Transverse colon (tissue), 4 donors: Measurements from ENCODE around the gene MAP2K4. TPM values are rescaled to one million over a fixed set of nuclear protein-coding genes. Genes with fewer than 3 reads are reported as not detected.

Experiments used
- DNase-seq: peaks from one replicate; pipeline ENCODE4 v3.0.0-alpha.2; 2019
- H3K27ac ChIP-seq, 4 donors: fragments of 200-600 bp; sonication (generic); 2 replicates each; pipeline ENCODE4 v1.5.1; 2016 to 2018; ENCODE audit warnings: inconsistent platforms in 4 of 4
- H3K27me3 ChIP-seq: fragments of 200-600 bp; sonication (generic); 2 replicates; pipeline ENCODE4 v1.5.1; 2017; ENCODE audit warnings: inconsistent platforms
- H3K36me3 ChIP-seq, 4 donors: fragments of 200-600 bp; sonication (generic); 2 replicates each; pipeline ENCODE4 v1.5.1; 2017 to 2019; ENCODE audit warnings: inconsistent platforms in 4 of 4
- H3K4me1 ChIP-seq, 4 donors: fragments of 200-600 bp; sonication (generic); 2 replicates each; pipeline ENCODE4 v1.5.1; 2017 to 2020; ENCODE audit warnings: inconsistent platforms in 4 of 4
- H3K4me3 ChIP-seq, 4 donors: fragments of 200-600 bp; sonication (generic); 1 replicate in 1 of 4; 2 replicates in 3 of 4; pipeline versions ENCODE4 v1.5.1 to v1.6.1; 2017 to 2019; ENCODE audit warnings: inconsistent platforms in 4 of 4
- H3K9me3 ChIP-seq, 2 donors: fragments of 200-600 bp; sonication (generic); 2 replicates each; pipeline ENCODE4 v1.5.1; 2017 to 2019; ENCODE audit warnings: inconsistent platforms in 2 of 2
- EP300 ChIP-seq: sonication (generic); formaldehyde crosslinking; IDR thresholded peaks from one replicate; pipeline ENCODE4 v1.6.1; 2017; ENCODE audit warnings: antibody characterized with exemption, low read depth
- POLR2A ChIP-seq: fragments of 450-650 bp; IDR thresholded peaks from one replicate; pipeline ENCODE4 v1.6.1; 2016; ENCODE audit warnings: antibody characterized with exemption, mild to moderate bottlenecking, moderate library complexity
- POLR2AphosphoS5 ChIP-seq, 3 donors: sonication (generic); formaldehyde crosslinking; IDR thresholded peaks; one replicate each; pipeline ENCODE4 v1.6.1; 2016; ENCODE audit warnings: antibody characterized with exemption in 3 of 3
- WGBS, 2 donors: methylation state at CpG; one replicate each; pipeline ENCODE4 v1.1.5; 2018; ENCODE audit warnings: low coverage in 1 of 2; 5-methylcytosine and 5-hydroxymethylcytosine counted together
- in situ Hi-C, 4 donors: fragments of 200-750 bp; cut with MboI; loops; one replicate each; pipeline versions ENCODE4 v1.15.0 to v1.15.1; 2017; ENCODE audit warnings: low sequenced_read_pairs in 3 of 4, low pct_ligation_motif_present in 1 of 4, low pct_unique_long_range_greater_than_20kb in 1 of 4
- intact Hi-C: fragments of 100-400 bp; cut with DNase I; formaldehyde crosslinking; loops from one replicate; pipeline ENCODE4 v1.15.1; 2023; ENCODE audit warnings: low total_unique reads
- total RNA-seq, 4 donors: library from RNA; depleted of rRNA; stranded (reverse); fragments of >200 nt; gene quantifications; one replicate each; pipeline ENCODE4 v1.1.0, GENCODE V29; 2016
- TF ChIP-seq, protein P1 (sequence below), 5 experiments: fragments of 200-600 bp in 3 of 5; fragments of 450-650 bp in 2 of 5; sonication (generic) in 3 of 5; IDR thresholded peaks; 1 replicate in 2 of 5; 2 replicates in 3 of 5; pipeline ENCODE4 v1.5.1; 2016 to 2017; ENCODE audit warnings: antibody characterized with exemption in 5 of 5, inconsistent platforms in 3 of 5, mild to moderate bottlenecking in 2 of 5, moderate library complexity in 1 of 5

Gene MAP2K4
- total RNA-seq, 4 donors from 2014 or later, result 6.2 to 24.0 (median 17.8) TPM

DNA sequence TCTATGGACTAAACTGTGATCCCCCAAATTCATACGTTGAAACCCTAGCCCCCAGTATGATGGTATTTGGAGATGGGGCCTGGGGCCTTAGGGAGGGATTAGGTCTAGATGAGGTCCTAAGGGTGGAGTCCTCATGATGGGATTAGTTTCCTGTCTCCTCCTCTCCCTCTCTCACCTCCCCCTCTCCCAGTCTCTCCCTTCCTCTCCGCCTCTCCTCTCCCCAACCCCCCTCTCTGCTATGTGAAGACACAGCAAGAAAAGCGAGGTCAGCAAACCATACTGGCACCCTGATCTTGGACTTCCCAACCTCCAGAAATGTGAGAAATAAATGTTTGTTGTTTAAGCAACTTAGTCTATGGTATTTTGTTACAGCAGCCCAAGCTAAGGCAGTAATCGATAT lies 38.8 kb upstream of the MAP2K4 start:
- H3K36me3 ChIP-seq, result peaks cover 0 to 22% (median 6%) of the 10 kb centered on the region in 4 donors
- H3K4me1 ChIP-seq, result no peaks in the 10 kb centered on the region
- 86 to 95% methylated on average over 2 to 4 of the region's 4 CpGs for WGBS, 2 donors
- TF ChIP-seq, protein P1, sequence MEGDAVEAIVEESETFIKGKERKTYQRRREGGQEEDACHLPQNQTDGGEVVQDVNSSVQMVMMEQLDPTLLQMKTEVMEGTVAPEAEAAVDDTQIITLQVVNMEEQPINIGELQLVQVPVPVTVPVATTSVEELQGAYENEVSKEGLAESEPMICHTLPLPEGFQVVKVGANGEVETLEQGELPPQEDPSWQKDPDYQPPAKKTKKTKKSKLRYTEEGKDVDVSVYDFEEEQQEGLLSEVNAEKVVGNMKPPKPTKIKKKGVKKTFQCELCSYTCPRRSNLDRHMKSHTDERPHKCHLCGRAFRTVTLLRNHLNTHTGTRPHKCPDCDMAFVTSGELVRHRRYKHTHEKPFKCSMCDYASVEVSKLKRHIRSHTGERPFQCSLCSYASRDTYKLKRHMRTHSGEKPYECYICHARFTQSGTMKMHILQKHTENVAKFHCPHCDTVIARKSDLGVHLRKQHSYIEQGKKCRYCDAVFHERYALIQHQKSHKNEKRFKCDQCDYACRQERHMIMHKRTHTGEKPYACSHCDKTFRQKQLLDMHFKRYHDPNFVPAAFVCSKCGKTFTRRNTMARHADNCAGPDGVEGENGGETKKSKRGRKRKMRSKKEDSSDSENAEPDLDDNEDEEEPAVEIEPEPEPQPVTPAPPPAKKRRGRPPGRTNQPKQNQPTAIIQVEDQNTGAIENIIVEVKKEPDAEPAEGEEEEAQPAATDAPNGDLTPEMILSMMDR (IDR thresholded peaks at IDR 0.05), result no peak
- TF ChIP-seq POLR2AphosphoS5 (IDR thresholded peaks at IDR 0.05) (no peak), EP300 (no peak), POLR2A (no peak)
- no peak for DNase-seq
- intact Hi-C loops (no loop called here), in situ Hi-C loops (loop anchor here in 1 of 4 donors (25.0 kb wide), 1 partner anchor 95 kb away; no protein-coding TSS in a partner anchor)
- H3K9me3 ChIP-seq, result no peaks in the 10 kb centered on the region
- no peaks in the 10 kb centered on the region for H3K27me3 ChIP-seq
- H3K4me3 ChIP-seq, result no peak overlapping the region
- H3K27ac ChIP-seq, result no peak overlapping the region

DNA sequence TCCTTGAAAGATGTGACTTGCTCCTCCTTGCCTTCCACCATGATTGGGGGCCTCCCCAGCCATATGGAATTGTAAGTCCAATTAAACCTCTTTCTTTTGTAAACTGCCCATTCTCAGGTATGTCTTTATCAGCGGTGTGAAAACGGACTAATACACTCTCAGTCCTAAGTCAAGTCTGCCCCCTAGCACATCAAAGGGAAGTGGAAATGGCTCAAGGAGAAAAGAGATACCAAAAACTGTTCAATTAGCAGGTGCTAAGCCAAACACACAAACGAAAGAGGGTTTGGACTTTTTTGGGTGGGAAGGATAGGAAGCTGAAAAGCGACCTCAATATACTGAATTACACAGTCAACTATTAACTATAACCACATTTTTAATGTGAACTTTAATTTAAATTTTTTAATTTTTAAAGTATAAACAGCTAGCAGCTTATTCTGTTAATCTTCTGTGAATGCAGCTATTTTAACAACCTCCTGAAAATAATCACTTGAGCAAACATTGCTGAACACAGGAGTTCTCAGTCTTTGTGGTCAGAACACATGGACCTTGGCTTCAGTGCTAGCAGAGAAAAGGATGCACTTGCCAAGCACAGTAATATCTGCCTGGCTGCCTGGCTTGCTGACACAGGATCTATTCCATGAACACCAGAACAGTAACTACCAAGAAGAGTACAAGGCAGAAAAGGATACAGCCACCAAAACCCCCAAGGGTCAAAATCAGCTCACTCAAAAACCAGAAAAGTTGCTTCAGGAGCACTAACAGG lies 34.3 kb upstream of the MAP2K4 start:
- Histone ChIP-seq H3K4me1 (peaks cover 0 to 12% (median 0%) of the 10 kb centered on the region in 4 donors), H3K9me3 (no peaks in the 10 kb centered on the region), H3K4me3 (no peak overlapping the region), H3K27me3 (no peaks in the 10 kb centered on the region), H3K27ac (no peak overlapping the region), H3K36me3 (peaks cover 0 to 15% (median 2%) of the 10 kb centered on the region in 4 donors)
- no peak for DNase-seq
- intact Hi-C loops, result no loop called here
- WGBS, 2 donors, result 77 to 95% methylated on average over 3 to 4 of the region's 4 CpGs
- no peak for TF ChIP-seq POLR2AphosphoS5 (IDR thresholded peaks at IDR 0.05)
- TF ChIP-seq, protein P1 (IDR thresholded peaks at IDR 0.05), result no peak
- no peak for TF ChIP-seq POLR2A
- TF ChIP-seq EP300, result no peak
- in situ Hi-C loops, result loop anchor here in 1 of 4 donors (25.0 kb wide), 1 partner anchor 99 kb away; no protein-coding TSS in a partner anchor

DNA sequence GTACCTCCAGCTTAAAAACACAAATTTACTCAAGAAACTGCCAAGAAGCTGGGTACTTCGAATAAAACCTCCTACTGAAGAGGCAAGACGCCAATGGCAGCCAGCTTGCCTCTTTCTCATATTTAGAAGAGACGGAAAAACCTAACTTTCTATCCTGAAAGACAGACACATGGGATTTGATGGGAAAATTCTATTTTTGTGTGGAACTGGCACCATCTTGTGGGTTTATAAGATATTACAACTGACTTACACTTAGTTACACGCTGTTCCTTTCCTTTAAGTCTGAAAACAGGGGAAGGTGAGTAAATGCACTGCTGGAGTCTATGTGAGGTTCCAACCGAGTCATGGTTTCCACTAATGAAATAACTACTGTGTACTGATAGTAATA lies 33.7 kb upstream of the MAP2K4 start:
- intact Hi-C loops (no loop called here), in situ Hi-C loops (loop anchor here in 1 of 4 donors (25.0 kb wide), 1 partner anchor 100 kb away; no protein-coding TSS in a partner anchor)
- Histone ChIP-seq H3K27me3 (no peaks in the 10 kb centered on the region), H3K27ac (no peak overlapping the region), H3K9me3 (no peaks in the 10 kb centered on the region), H3K36me3 (peaks cover 0 to 15% (median 2%) of the 10 kb centered on the region in 4 donors), H3K4me1 (peaks cover 0 to 14% (median under 1%) of the 10 kb centered on the region in 4 donors), H3K4me3 (no peak overlapping the region)
- TF ChIP-seq, protein P1 (IDR thresholded peaks at IDR 0.05), result peak; percentile 42 to 58 (median 51)
- no peak for TF ChIP-seq EP300
- 43 to 55% methylated on average over 5 of the region's 5 CpGs for WGBS, 2 donors
- DNase-seq, result no peak

DNA sequence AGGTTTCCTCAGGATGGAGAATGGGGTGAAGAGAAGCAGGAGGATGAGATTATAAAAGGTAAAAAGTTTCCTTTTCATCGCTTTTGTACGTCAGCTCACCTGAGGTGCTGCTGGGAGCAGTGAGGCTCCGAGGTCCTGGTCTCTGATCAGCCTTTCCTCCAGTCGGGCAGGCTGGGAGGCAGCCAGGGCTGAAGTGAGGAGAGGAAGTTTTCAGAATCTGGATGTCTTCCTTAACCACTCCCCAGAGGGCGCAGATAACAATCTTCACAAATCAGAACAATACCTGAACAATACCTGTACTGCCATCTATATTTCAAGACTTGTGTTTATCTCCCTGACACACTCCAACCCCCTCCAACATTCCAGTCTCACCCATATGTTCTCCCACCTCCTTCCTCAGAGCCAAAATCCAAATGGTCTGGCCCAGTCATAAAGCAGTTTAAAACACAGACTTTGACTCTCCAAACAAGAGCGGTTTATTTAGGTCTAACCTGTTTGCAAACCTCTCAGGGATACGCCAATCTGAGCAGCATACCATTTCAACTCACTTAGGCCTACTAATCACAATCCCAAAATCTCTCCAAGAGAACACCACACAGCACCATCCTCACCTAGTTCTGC lies 30.2 kb upstream of the MAP2K4 start:
- H3K27ac ChIP-seq, result peak overlapping the region in 1 of 4 donors; percentile 39
- no peak overlapping the region for H3K4me3 ChIP-seq
- in situ Hi-C loops, result loop anchor here in 1 of 4 donors (25.0 kb wide), 1 partner anchor 103 kb away; no protein-coding TSS in a partner anchor
- no peaks in the 10 kb centered on the region for H3K9me3 ChIP-seq
- H3K4me1 ChIP-seq, result peaks cover 0 to 16% (median 2%) of the 10 kb centered on the region in 4 donors
- peaks cover 0 to 9% (median 3%) of the 10 kb centered on the region in 4 donors for H3K36me3 ChIP-seq
- intact Hi-C loops, result loop anchor here (10.0 kb wide), 1 partner anchor 1024 kb away; the partner anchor contains the start of gene ELAC2
- no peaks in the 10 kb centered on the region for H3K27me3 ChIP-seq
- TF ChIP-seq POLR2AphosphoS5 (IDR thresholded peaks at IDR 0.05), result no peak
- TF ChIP-seq, protein P1 (IDR thresholded peaks at IDR 0.05), result no peak
- no peak for TF ChIP-seq EP300
- no peak for TF ChIP-seq POLR2A
- peak; percentile 33 for DNase-seq
- WGBS, 2 donors, result 47 to 57% methylated on average over 2 to 7 of the region's 7 CpGs
